DMS 273 treated with DMSO at 0.1 percent for 48 hours (cell line): ENCODE data around the gene MPL.
"Not testable (repeated sequence)": the region's sequence is repeated elsewhere in the genome, so short reads cannot be mapped to it uniquely, and the experiment has no call there.

Experiments used
- DNase-seq: peaks from one replicate; lab custom pipeline; 2025; lab: John Stamatoyannopoulos, UW

Gene MPL

DNA sequence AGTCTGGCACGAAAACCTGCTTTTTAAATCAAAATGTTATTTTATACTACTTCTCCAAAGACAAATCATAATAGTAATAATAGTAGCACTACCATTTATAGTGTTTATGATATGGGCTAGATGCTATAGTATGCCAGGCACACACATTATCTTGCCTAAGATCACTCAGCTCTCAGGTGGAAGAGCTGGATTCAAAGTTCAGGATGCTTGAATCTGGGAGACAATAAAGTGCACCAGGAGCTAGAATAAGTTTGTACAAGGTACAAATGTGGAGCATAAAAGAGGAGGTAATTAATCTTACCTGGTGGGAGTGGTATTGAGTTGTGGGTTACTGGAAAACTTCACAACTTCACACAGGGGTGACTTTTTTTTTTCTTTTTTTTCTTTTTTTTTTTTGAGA, 40.2 kb downstream of the MPL start:
- DNase-seq = no peak

DNA sequence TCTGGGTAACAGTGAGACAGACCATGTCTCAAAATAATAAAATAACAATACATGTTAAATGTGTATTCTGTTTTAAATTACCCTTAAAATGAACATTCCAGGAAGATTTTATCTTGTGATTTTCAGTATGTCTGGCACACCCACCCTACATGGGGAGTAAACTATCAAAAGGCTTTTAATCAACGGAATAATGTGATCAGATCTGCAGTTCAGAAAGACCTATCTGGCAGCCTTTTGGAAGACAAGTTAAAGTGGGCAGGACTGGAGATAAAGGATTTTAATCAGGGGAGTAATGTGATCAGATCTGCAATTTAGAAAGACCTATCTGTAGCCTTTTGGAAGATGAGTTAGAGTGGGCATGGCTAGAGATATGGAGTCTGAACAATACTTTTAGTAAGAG, 41.9 kb downstream of the MPL start:
- no peak for DNase-seq

- DNase-seq = no peak
Measured at GRCh38 chr1:43381612-43382011, 44.0 kb downstream of the MPL start.

GRCh38 chr1:43382027-43382779, 44.6 kb downstream of the MPL start:
- DNase-seq = no peak

GRCh38 chr1:43383449-43383848, 45.8 kb downstream of the MPL start:
- no peak for DNase-seq

GRCh38 chr1:43386676-43387075, 49.1 kb downstream of the MPL start:
- DNase-seq = no peak

- DNase-seq = no peak
Measured at GRCh38 chr1:43387976-43388599, 50.5 kb downstream of the MPL start.

DNA sequence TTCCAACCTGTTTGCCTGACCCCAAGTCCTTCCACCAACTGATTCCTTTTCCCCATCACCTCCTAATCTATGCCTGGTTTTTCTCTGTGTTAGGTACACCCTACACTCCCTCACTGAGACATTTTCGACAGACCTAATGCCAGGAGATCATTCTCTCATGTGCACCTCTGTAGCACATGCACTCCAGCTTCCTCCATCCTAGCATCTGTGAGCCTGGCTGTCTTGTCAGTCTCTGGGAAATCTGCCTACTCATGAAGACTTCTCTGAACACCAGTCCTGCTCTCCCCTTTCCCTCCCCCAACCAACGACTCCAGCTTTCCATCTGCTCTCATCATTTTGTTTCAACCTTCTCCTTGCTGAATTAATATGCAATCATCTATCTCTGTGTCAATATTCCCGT, 51.0 kb downstream of the MPL start:
- no peak for DNase-seq

DNA sequence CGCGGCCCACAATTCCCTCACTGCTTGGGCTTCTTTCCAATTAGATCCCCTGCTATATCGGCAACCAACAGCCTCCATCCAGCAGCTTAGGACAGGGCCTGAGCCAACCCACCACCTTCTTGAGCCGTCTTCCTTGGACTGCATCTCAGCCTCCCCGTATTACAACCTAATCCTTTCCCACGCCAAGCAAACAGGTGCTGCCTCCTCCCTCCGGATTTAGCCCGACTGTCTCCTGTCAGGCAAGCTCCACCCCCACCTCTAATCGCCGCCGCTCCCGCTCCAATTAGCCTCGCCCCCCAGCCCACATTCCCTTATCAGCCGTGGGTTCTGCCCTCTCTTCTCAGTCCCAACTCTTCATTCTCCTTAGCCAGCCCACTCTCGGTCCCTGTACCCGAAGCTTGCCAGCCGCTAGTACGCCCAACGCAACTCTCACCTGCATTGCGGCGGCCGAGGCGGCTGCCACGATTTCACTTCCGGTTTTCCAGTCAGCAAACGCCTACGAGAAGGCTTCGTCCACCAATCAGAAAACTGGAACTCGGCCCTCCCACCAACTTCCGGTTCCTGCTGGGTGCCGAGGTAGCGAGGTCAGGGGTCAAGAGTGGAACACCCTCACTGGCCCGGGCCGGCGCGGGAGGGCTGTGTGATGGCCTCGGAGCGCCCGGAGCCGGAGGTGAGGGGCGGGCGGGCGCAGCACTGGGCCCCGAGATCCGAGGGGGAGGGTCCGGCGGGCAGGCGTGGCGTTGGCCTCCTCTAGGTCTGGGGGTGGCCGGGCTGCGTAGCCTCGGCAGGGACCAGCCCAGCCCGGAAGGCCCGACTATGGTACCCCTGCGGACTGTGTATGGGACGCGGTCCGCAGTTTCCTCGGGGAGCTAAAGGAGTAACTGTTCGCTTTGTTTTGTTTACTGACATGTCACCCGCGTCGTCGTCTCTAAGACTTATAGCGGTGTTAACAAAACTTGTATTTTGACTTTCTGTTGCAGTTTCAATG, 52.0 kb downstream of the MPL start, which contains the start of the genes MED8 and SZT2:
TSS of gene MED8 (minus strand) at position 475 of the 988 bp plus-strand sequence. CDS start at position 439, 36 bp downstream.
TSS of gene SZT2 (plus strand) at position 574 of the 988 bp plus-strand sequence. CDS start at position 644, 70 bp downstream.
- peak; percentile 76 for DNase-seq

DNA sequence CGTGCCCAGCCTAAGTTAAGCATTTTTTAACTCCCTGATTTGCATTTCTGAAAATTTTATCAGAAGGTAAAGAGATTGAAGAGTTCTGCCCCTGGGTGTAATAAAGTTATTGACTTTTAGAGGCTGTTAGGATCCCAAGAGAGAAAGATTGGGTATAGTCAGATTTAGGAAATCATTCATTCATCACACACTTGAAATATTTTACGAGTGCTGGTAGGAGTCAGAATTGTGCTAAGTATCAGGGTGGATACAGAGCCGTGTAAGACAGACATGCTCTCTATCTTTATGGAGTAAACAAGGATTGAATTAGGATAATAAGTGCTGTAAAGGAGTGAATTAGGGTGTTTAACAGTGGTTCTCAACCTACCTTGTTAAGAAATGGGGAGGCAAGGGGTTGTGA, 55.1 kb downstream of the MPL start:
- no peak for DNase-seq

DNA sequence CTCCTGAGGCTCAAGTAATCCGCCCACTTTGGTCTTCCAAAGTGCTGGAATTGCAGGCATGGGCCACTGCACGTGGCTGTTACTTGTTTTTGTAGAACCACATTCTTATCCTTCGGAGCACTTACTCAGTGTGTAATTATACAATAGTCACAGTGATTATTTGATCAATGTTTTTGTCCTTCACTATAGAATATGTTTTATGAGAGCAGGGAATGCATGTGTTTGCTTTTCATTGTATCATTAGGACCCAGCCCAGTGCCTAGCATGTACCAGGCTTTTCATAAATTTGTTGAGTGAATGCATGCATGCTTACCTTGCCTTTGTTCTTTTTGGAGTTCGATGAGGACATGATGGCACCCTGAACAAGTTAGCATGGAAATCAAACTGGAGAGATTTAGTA, 57.9 kb downstream of the MPL start:
- DNase-seq = no peak

GRCh38 chr1:43396059-43396458, 58.4 kb downstream of the MPL start:
- no peak for DNase-seq

DNA sequence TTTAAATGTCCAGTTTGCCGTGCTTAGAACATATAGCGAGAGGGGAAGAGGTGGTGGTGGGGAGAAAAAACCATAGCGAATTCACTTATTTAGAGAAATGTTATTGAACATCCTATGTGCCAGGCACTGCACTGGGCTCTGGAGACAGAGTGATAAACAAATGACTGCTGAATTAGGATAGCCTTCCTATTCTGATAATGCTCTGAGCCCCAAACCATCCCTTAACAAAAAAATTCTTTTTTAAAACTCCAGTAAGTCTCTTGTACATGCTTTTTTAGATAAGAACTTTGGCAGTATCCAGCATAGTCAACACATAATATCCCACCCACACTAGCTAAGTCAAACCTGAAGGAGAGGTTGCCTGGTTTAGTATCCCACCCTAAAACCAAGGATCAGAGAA, 60.6 kb downstream of the MPL start:
- DNase-seq = no peak

GRCh38 chr1:43400441-43400840, 62.8 kb downstream of the MPL start:
- DNase-seq = not testable (repeated sequence)

- DNase-seq = no peak
Measured at GRCh38 chr1:43402089-43402865, 64.7 kb downstream of the MPL start.
